Renal cortical epithelial cell (primary cell): ENCODE measurements around the gene ENOX1. TPM values are rescaled to one million over a fixed set of nuclear protein-coding genes. Genes with fewer than 3 reads are reported as not detected.

Source experiments
- DNase-seq: peaks from one replicate; pipeline ENCODE4 v3.0.0-alpha.2; 2011; ENCODE audit warnings: low read depth
- total RNA-seq: library from RNA; depleted of rRNA; stranded (reverse); fragments of >200 nt; gene quantifications from 2 replicates; pipeline ENCODE4 v1.2.3, GENCODE V29; 2014

ENOX1 gene
- total RNA-seq, 1 donor from 2014 or later, result 2.7 TPM

- no peak for DNase-seq
Measured at GRCh38 chr13:43608400-43609137, 178.2 kb downstream of the ENOX1 start.

- DNase-seq, result no peak
Measured at GRCh38 chr13:43597599-43597945, 189.2 kb downstream of the ENOX1 start.

GRCh38 chr13:43596924-43597598, 189.7 kb downstream of the ENOX1 start:
- no peak for DNase-seq

GRCh38 chr13:43596006-43596405, 190.8 kb downstream of the ENOX1 start:
- no peak for DNase-seq

- no peak for DNase-seq
Measured at GRCh38 chr13:43587376-43587775, 199.4 kb downstream of the ENOX1 start.

GRCh38 chr13:43584751-43585150, 202.0 kb downstream of the ENOX1 start:
- DNase-seq, result no peak

GRCh38 chr13:43583321-43583720, 203.5 kb downstream of the ENOX1 start:
- DNase-seq, result no peak

- no peak for DNase-seq
Measured at GRCh38 chr13:43580280-43580679, 206.5 kb downstream of the ENOX1 start.

- no peak for DNase-seq
Measured at GRCh38 chr13:43579321-43579720, 207.5 kb downstream of the ENOX1 start.

GRCh38 chr13:43574605-43575004, 212.2 kb downstream of the ENOX1 start:
- no peak for DNase-seq

- no peak for DNase-seq
Measured at GRCh38 chr13:43573802-43574514, 212.8 kb downstream of the ENOX1 start.

- peak; percentile 75 for DNase-seq
Measured at GRCh38 chr13:43573361-43573740, 213.4 kb downstream of the ENOX1 start.

- peak; percentile 67 for DNase-seq
Measured at GRCh38 chr13:43572656-43573360, 214.0 kb downstream of the ENOX1 start.

- DNase-seq, result peak; percentile 79
Measured at GRCh38 chr13:43569658-43570057, 217.1 kb downstream of the ENOX1 start.

- peak; percentile 41 for DNase-seq
Measured at GRCh38 chr13:43567608-43568007, 219.2 kb downstream of the ENOX1 start.

- DNase-seq, result no peak
Measured at GRCh38 chr13:43564952-43565351, 221.8 kb downstream of the ENOX1 start.

GRCh38 chr13:43561081-43561480, 225.7 kb downstream of the ENOX1 start:
- no peak for DNase-seq

GRCh38 chr13:43558939-43559338, 227.8 kb downstream of the ENOX1 start:
- DNase-seq, result no peak

GRCh38 chr13:43558326-43558725, 228.4 kb downstream of the ENOX1 start:
- no peak for DNase-seq

- no peak for DNase-seq
Measured at GRCh38 chr13:43555667-43556066, 231.1 kb downstream of the ENOX1 start.

GRCh38 chr13:43551897-43552456, 234.8 kb downstream of the ENOX1 start:
- DNase-seq, result peak; percentile 28

GRCh38 chr13:43546816-43547215, 240.0 kb downstream of the ENOX1 start:
- no peak for DNase-seq
